ENCODE data around the gene PLA2G5. TPM values are rescaled to one million over a fixed set of nuclear protein-coding genes. Genes with fewer than 3 reads are reported as not detected.

Gene PLA2G5
- polyA plus RNA-seq, 1 donor (not counting 4 experiments of a cell fraction or from before 2014, with no cell fraction given), result 0.16 TPM

GRCh38 chr1:20087668-20088067 lies 17.7 kb downstream of the PLA2G5 start:
- no peaks in the 10 kb centered on the region for H3K9me1 ChIP-seq (ENCODE audit: control insufficient read depth, extremely low read depth, insufficient read depth, low read length)
- no peak overlapping the region for H2AFZ ChIP-seq (ENCODE audit: control insufficient read depth, low read length)
- no peak for TF ChIP-seq EZH2 (IDR thresholded peaks at IDR 0.05; ENCODE audit: low read length)
- TF ChIP-seq, protein P1, sequence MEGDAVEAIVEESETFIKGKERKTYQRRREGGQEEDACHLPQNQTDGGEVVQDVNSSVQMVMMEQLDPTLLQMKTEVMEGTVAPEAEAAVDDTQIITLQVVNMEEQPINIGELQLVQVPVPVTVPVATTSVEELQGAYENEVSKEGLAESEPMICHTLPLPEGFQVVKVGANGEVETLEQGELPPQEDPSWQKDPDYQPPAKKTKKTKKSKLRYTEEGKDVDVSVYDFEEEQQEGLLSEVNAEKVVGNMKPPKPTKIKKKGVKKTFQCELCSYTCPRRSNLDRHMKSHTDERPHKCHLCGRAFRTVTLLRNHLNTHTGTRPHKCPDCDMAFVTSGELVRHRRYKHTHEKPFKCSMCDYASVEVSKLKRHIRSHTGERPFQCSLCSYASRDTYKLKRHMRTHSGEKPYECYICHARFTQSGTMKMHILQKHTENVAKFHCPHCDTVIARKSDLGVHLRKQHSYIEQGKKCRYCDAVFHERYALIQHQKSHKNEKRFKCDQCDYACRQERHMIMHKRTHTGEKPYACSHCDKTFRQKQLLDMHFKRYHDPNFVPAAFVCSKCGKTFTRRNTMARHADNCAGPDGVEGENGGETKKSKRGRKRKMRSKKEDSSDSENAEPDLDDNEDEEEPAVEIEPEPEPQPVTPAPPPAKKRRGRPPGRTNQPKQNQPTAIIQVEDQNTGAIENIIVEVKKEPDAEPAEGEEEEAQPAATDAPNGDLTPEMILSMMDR (optimal IDR thresholded peaks at IDR 0.05 in 1 of 3, IDR thresholded peaks at IDR 0.05 in 1 of 3, conservative IDR thresholded peaks at IDR 0.05 in 1 of 3; ENCODE audit: extremely low read depth in 1 of 3, insufficient read depth in 2 of 3, low read length in 3 of 3), result peak in 1 of 3 experiments; percentile 17
- H3K79me2 ChIP-seq (ENCODE audit: control insufficient read depth, insufficient read depth, low read length), result no peaks in the 10 kb centered on the region
- no peak overlapping the region for H3K27ac ChIP-seq (ENCODE audit: control insufficient read depth, insufficient read depth, low read length)
- no peaks in the 10 kb centered on the region for H3K4me1 ChIP-seq (ENCODE audit: control insufficient read depth, extremely low read depth, insufficient read depth, low read length)
- no peaks in the 10 kb centered on the region for H3K36me3 ChIP-seq (ENCODE audit: control insufficient read depth in 2 of 2, extremely low read depth in 1 of 2, insufficient read depth in 2 of 2, low read length in 2 of 2)
- H3K4me3 ChIP-seq (ENCODE audit: control insufficient read depth in 2 of 3, extremely low read depth in 1 of 3, insufficient read depth in 2 of 3, low read depth in 1 of 3, low read length in 3 of 3), result no peak overlapping the region
- H3K4me2 ChIP-seq (ENCODE audit: control insufficient read depth, extremely low read depth, insufficient read depth, low read depth, low read length), result no peak overlapping the region
- no peak overlapping the region for H3K9ac ChIP-seq (ENCODE audit: control insufficient read depth, extremely low read depth, insufficient read depth, low read length)
- DNase-seq (ENCODE audit: low read depth, low spot score), result no peak
- H3K9me3 ChIP-seq (ENCODE audit: control insufficient read depth, low read depth, low read length), result no peaks in the 10 kb centered on the region
- dilution Hi-C loops (cut with MboI; ENCODE audit: extremely low pct_ligation_motif_present, low sequenced_read_pairs), result no loop called here
- no peak for FAIRE-seq
- peaks cover 10% of the 10 kb centered on the region for H3K27me3 ChIP-seq (ENCODE audit: control insufficient read depth, extremely low read depth, insufficient read depth, low read length)
- H4K20me1 ChIP-seq (ENCODE audit: control insufficient read depth, extremely low read depth, insufficient read depth, low read length), result no peaks in the 10 kb centered on the region

GRCh38 chr1:20089328-20090077 lies 19.5 kb downstream of the PLA2G5 start:
- peaks cover 6% of the 10 kb centered on the region for H3K27me3 ChIP-seq (ENCODE audit: control insufficient read depth, extremely low read depth, insufficient read depth, low read length)
- no peak overlapping the region for H3K27ac ChIP-seq (ENCODE audit: control insufficient read depth, insufficient read depth, low read length)
- H3K9ac ChIP-seq (ENCODE audit: control insufficient read depth, extremely low read depth, insufficient read depth, low read length), result no peak overlapping the region
- no peak overlapping the region for H3K4me2 ChIP-seq (ENCODE audit: control insufficient read depth, extremely low read depth, insufficient read depth, low read depth, low read length)
- H3K4me3 ChIP-seq (ENCODE audit: control insufficient read depth in 2 of 3, extremely low read depth in 1 of 3, insufficient read depth in 2 of 3, low read depth in 1 of 3, low read length in 3 of 3), result no peak overlapping the region
- dilution Hi-C loops (cut with MboI; ENCODE audit: extremely low pct_ligation_motif_present, low sequenced_read_pairs), result no loop called here
- H3K79me2 ChIP-seq (ENCODE audit: control insufficient read depth, insufficient read depth, low read length), result no peaks in the 10 kb centered on the region
- TF ChIP-seq, protein P1 (optimal IDR thresholded peaks at IDR 0.05 in 1 of 3, IDR thresholded peaks at IDR 0.05 in 1 of 3, conservative IDR thresholded peaks at IDR 0.05 in 1 of 3; ENCODE audit: extremely low read depth in 1 of 3, insufficient read depth in 2 of 3, low read length in 3 of 3), result no peak
- TF ChIP-seq EZH2 (IDR thresholded peaks at IDR 0.05; ENCODE audit: low read length), result no peak
- H4K20me1 ChIP-seq (ENCODE audit: control insufficient read depth, extremely low read depth, insufficient read depth, low read length), result no peaks in the 10 kb centered on the region
- FAIRE-seq, result no peak
- H3K4me1 ChIP-seq (ENCODE audit: control insufficient read depth, extremely low read depth, insufficient read depth, low read length), result no peaks in the 10 kb centered on the region
- H3K36me3 ChIP-seq (ENCODE audit: control insufficient read depth in 2 of 2, extremely low read depth in 1 of 2, insufficient read depth in 2 of 2, low read length in 2 of 2), result no peaks in the 10 kb centered on the region
- no peak overlapping the region for H2AFZ ChIP-seq (ENCODE audit: control insufficient read depth, low read length)
- DNase-seq (ENCODE audit: low read depth, low spot score), result no peak
- H3K9me3 ChIP-seq (ENCODE audit: control insufficient read depth, low read depth, low read length), result no peaks in the 10 kb centered on the region
- no peaks in the 10 kb centered on the region for H3K9me1 ChIP-seq (ENCODE audit: control insufficient read depth, extremely low read depth, insufficient read depth, low read length)

Data from keratinocyte (primary cell).